OCI-LY3 (cell line): ENCODE measurements around the gene GNAQ.

Experiments
- CTCF ChIP-seq: fragments of 200-600, 300-600 bp; sonication (generic); IDR thresholded peaks from 2 replicates; pipeline ENCODE4 v1.5.1; 2014; ENCODE audit warnings: antibody characterized with exemption, low read length, low read depth
- EZH2phosphoT487 ChIP-seq: fragments of 200-600 bp; shearing (Covaris generic); IDR thresholded peaks from 2 replicates; pipeline ENCODE4 v1.6.1; 2018; ENCODE audit warnings: antibody characterized with exemption, mixed run types, low read depth

GRCh38 chr9:77832639-77833038, 199.0 kb downstream of the GNAQ start:
- TF ChIP-seq CTCF, result no peak
- no peak for TF ChIP-seq EZH2phosphoT487
